Keratinocyte (primary cell): Measurements from ENCODE around the gene KANK2. TPM values are rescaled to one million over a fixed set of nuclear protein-coding genes. Genes with fewer than 3 reads are reported as not detected.

Experiments used
- DNase-seq: peaks from one replicate; pipeline ENCODE4 v3.0.0-alpha.2; 2011; ENCODE audit warnings: low read depth, missing footprints, low spot score
- FAIRE-seq: peaks from 2 replicates; lab custom pipeline; 2011; peaks lifted over from hg19 to GRCh38; lab: Jason Lieb, UNC
- H2AFZ ChIP-seq: 2 replicates; pipeline ENCODE4 v1.6.0; 2012; ENCODE audit warnings: low read length, control low read depth, inconsistent platforms; ENCODE audit not compliant: control insufficient read depth
- H3K27ac ChIP-seq: 2 replicates; pipeline ENCODE4 v1.5.1; 2011; ENCODE audit warnings: low read length; ENCODE audit not compliant: control insufficient read depth, insufficient read depth
- H3K27me3 ChIP-seq: 3 replicates; pipeline ENCODE4 v1.6.0; 2011; ENCODE audit warnings: low read length; ENCODE audit not compliant: control insufficient read depth, insufficient read depth; ENCODE audit errors: extremely low read depth
- H3K36me3 ChIP-seq, 2 experiments: 2 replicates in 1 of 2; 3 replicates in 1 of 2; pipeline ENCODE4 v1.5.1; 2011; ENCODE audit warnings: low read length in 2 of 2, mild to moderate bottlenecking in 1 of 2; ENCODE audit not compliant: control insufficient read depth in 2 of 2, insufficient read depth in 2 of 2; ENCODE audit errors: extremely low read depth in 1 of 2
- H3K4me1 ChIP-seq: 3 replicates; pipeline ENCODE4 v1.5.1; 2011; ENCODE audit warnings: low read length; ENCODE audit not compliant: control insufficient read depth, insufficient read depth; ENCODE audit errors: extremely low read depth
- H3K4me2 ChIP-seq: 3 replicates; pipeline ENCODE4 v1.6.0; 2011; ENCODE audit warnings: low read depth, low read length; ENCODE audit not compliant: control insufficient read depth, insufficient read depth; ENCODE audit errors: extremely low read depth
- H3K4me3 ChIP-seq, 3 experiments: fragments of 200-600 bp in 1 of 3; sonication (generic) in 1 of 3; 2 replicates in 2 of 3; 3 replicates in 1 of 3; pipeline ENCODE4 v1.5.1; 2011 to 2016; ENCODE audit warnings: low read length in 3 of 3, mild to moderate bottlenecking in 3 of 3, control low read depth in 2 of 3, inconsistent platforms in 1 of 3, low read depth in 1 of 3, mixed read lengths in 1 of 3, mixed run types in 1 of 3, moderate library complexity in 1 of 3; ENCODE audit not compliant: control insufficient read depth in 2 of 3, insufficient read depth in 2 of 3; ENCODE audit errors: extremely low read depth in 1 of 3
- H3K79me2 ChIP-seq: 2 replicates; pipeline ENCODE4 v1.6.0; 2012; ENCODE audit warnings: low read length; ENCODE audit not compliant: control insufficient read depth, insufficient read depth
- H3K9ac ChIP-seq: 3 replicates; pipeline ENCODE4 v1.6.0; 2011; ENCODE audit warnings: low read length; ENCODE audit not compliant: control insufficient read depth, insufficient read depth; ENCODE audit errors: extremely low read depth
- H3K9me1 ChIP-seq: 3 replicates; pipeline ENCODE4 v1.6.0; 2011; ENCODE audit warnings: low read length; ENCODE audit not compliant: control insufficient read depth, insufficient read depth; ENCODE audit errors: extremely low read depth
- H3K9me3 ChIP-seq: 2 replicates; pipeline ENCODE4 v1.5.1; 2012; ENCODE audit warnings: low read depth, low read length; ENCODE audit not compliant: control insufficient read depth
- H4K20me1 ChIP-seq: 3 replicates; pipeline ENCODE4 v1.6.0; 2011; ENCODE audit warnings: low read length; ENCODE audit not compliant: control insufficient read depth, insufficient read depth; ENCODE audit errors: extremely low read depth
- CTCF ChIP-seq, 3 experiments: IDR thresholded peaks in 1 of 3; conservative IDR thresholded peaks in 1 of 3; optimal IDR thresholded peaks in 1 of 3; 2 replicates in 2 of 3; 3 replicates in 1 of 3; pipeline versions ENCODE3 to v1.5.1; 2011; ENCODE audit warnings: low read length in 3 of 3, mild to moderate bottlenecking in 3 of 3, moderate library complexity in 2 of 3, control low read depth in 1 of 3, inconsistent platforms in 1 of 3; ENCODE audit not compliant: insufficient read depth in 2 of 3; ENCODE audit errors: extremely low read depth in 1 of 3
- EZH2 ChIP-seq: IDR thresholded peaks from one replicate; pipeline ENCODE4 v1.6.1; 2012; ENCODE audit warnings: inconsistent platforms, mild to moderate bottlenecking, low read length, moderate library complexity
- dilution Hi-C: fragments of 300-500 bp; cut with MboI; formaldehyde crosslinking; loops from one replicate; pipeline ENCODE4 v1.7.0; 2020; ENCODE audit warnings: low sequenced_read_pairs; ENCODE audit not compliant: extremely low pct_ligation_motif_present
- polyA plus RNA-seq, 5 experiments: library from polyadenylated mRNA; depleted of rRNA in 3 of 5; stranded (reverse) in 3 of 5; stranded (forward) in 1 of 5; unstranded in 1 of 5; fragments of >200 nt; gene quantifications; 1 replicate in 1 of 5; 2 replicates in 3 of 5; 3 replicates in 1 of 5; pipeline versions ENCODE4 v1.2.1 to v1.2.3, GENCODE V29; 2011 to 2012; ENCODE audit warnings: missing spikeins in 2 of 5, low read depth in 1 of 5, low replicate concordance in 1 of 5

KANK2 gene
- polyA plus RNA-seq, 1 donor (not counting 4 experiments of a cell fraction or from before 2014, with no cell fraction given) = 2.8 TPM

DNA sequence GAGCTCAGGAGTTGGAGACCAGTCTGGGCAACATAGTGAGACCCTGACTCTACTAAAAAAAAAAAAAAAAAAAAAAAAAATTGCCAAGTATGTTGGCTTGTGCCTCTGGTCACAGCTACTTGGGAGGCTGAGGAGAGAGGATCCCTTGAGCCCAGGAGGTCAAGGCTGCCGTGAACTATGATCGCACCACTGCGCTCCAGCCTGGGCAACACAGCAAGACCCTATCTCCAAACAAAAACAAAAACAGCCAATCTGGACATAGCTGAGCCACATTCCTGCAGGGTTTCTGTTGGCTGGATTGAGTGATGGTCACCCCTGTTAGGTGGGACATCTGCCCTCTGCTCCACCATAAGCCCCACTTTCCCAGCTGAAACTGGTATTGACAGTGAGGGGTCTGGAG lies 28.5 kb upstream of the KANK2 start:
- no peak overlapping the region for H3K4me3 ChIP-seq
- no peaks in the 10 kb centered on the region for H3K79me2 ChIP-seq
- H3K4me1 ChIP-seq = no peaks in the 10 kb centered on the region
- H3K9me3 ChIP-seq = peaks cover 9% of the 10 kb centered on the region
- H3K27me3 ChIP-seq = no peaks in the 10 kb centered on the region
- H3K4me2 ChIP-seq = no peak overlapping the region
- H2AFZ ChIP-seq = no peak overlapping the region
- H3K9ac ChIP-seq = no peak overlapping the region
- dilution Hi-C loops = no loop called here
- no peak for TF ChIP-seq EZH2
- no peak for TF ChIP-seq CTCF (optimal IDR thresholded peaks at IDR 0.05 in 1 of 3, IDR thresholded peaks at IDR 0.05 in 1 of 3, conservative IDR thresholded peaks at IDR 0.05 in 1 of 3; ENCODE audit: extremely low read depth in 1 of 3, insufficient read depth in 2 of 3, low read length in 3 of 3)
- no peak overlapping the region for H3K27ac ChIP-seq
- DNase-seq (no peak), FAIRE-seq (no peak)
- H4K20me1 ChIP-seq = no peaks in the 10 kb centered on the region
- H3K36me3 ChIP-seq = peaks cover 9 to 25% of the 10 kb centered on the region in 2 experiments
- no peaks in the 10 kb centered on the region for H3K9me1 ChIP-seq

- no peaks in the 10 kb centered on the region for H3K27me3 ChIP-seq
- H3K9ac ChIP-seq = no peak overlapping the region
- no peak overlapping the region for H3K4me2 ChIP-seq
- peaks cover 9 to 24% of the 10 kb centered on the region in 2 experiments for H3K36me3 ChIP-seq
- H2AFZ ChIP-seq = no peak overlapping the region
- H3K9me1 ChIP-seq = no peaks in the 10 kb centered on the region
- H3K9me3 ChIP-seq = peaks cover 9% of the 10 kb centered on the region
- no peak for DNase-seq
- H4K20me1 ChIP-seq = no peaks in the 10 kb centered on the region
- H3K27ac ChIP-seq = no peak overlapping the region
- TF ChIP-seq EZH2 (no peak), CTCF (optimal IDR thresholded peaks at IDR 0.05 in 1 of 3, IDR thresholded peaks at IDR 0.05 in 1 of 3, conservative IDR thresholded peaks at IDR 0.05 in 1 of 3; ENCODE audit: extremely low read depth in 1 of 3, insufficient read depth in 2 of 3, low read length in 3 of 3) (no peak)
- no peaks in the 10 kb centered on the region for H3K4me1 ChIP-seq
- H3K79me2 ChIP-seq = no peaks in the 10 kb centered on the region
- dilution Hi-C loops = no loop called here
- H3K4me3 ChIP-seq = no peak overlapping the region
- no peak for FAIRE-seq
These were observed 27.8 kb upstream of the KANK2 start for GRCh38 chr19:11225172-11225571.
